ENCODE data around the gene PTEN. TPM values are rescaled to one million over a fixed set of nuclear protein-coding genes. Genes with fewer than 3 reads are reported as not detected.

PTEN gene
- total and polyA plus RNA-seq, 9 of the 15 experiments (the other 6 are each of a cell fraction or from before 2014, with no cell fraction given), result 8.4 to 56.9 (median 22.2) TPM

DNA sequence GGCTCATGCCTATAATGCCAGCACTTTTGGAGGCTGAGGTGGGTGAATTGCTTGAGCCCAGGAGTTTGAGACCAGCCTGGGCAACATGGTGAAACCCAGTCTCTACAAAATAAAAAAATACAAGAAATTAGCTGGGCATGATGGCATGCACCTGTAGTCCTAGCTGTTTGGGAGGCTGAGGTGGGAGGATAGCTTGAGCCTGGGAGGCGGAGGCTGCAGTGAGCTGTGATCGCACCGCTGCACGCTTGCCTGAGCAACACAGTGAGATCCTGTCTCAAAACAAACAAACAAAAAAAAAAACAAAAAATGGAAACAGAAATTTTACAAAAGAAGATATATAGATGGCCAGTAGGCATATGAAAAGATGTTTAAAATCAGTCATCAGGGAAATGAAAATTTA lies 57.1 kb downstream of the PTEN start:
- Histone ChIP-seq H3K9me1 (ENCODE audit: control insufficient read depth, insufficient read depth, low read length) (no peaks in the 10 kb centered on the region), H3K27ac (ENCODE audit: extremely low read depth, low read depth, low read length) (no peak overlapping the region), H3K9ac (ENCODE audit: insufficient read depth in 1 of 2, low read depth in 2 of 2, low read length in 2 of 2) (no peak overlapping the region), H4K20me1 (replicated peaks; ENCODE audit: control insufficient read depth, insufficient read depth, low read length) (no peaks in the 10 kb centered on the region), H3K27me3 (ENCODE audit: control insufficient read depth in 2 of 2, insufficient read depth in 2 of 2, low read length in 2 of 2) (no peaks in the 10 kb centered on the region), H3K9me3 (replicated peaks; ENCODE audit: control insufficient read depth, insufficient read depth, low read depth, low read length) (no peaks in the 10 kb centered on the region), H3K4me1 (replicated peaks in 1 of 2; ENCODE audit: control insufficient read depth in 2 of 2, insufficient read depth in 2 of 2, low read length in 2 of 2) (peaks cover 0 to 3% of the 10 kb centered on the region in 2 experiments; a peak in 1 of 5 replicates), H2AFZ (ENCODE audit: low read depth, low read length) (no peak overlapping the region), H3K4me2 (ENCODE audit: insufficient read depth, low read length) (no peak overlapping the region), H3K36me3 (ENCODE audit: control insufficient read depth, insufficient read depth, low read length) (peaks cover 14% of the 10 kb centered on the region; the same call in 1 of the 3 replicates), H3K4me3 (no peak overlapping the region), H3K79me2 (ENCODE audit: control insufficient read depth, insufficient read depth, low read length) (peaks cover 93% of the 10 kb centered on the region)
- FAIRE-seq (no peak), ATAC-seq (no peak), DNase-seq (ENCODE audit: extremely low read depth in 1 of 4, low spot score in 3 of 4) (no peak)
- no TSS peak for BruUV-seq (replicated peaks)
- TF ChIP-seq ZNF121 (CRISPR knock-in tag; conservative IDR thresholded peaks at IDR 0.05) (peak; percentile 32; the same call in 1 of the 2 replicates), PTRF (tag; IDR thresholded peaks at IDR 0.05) (no peak)
- CTCF ChIA-PET (ENCODE audit: low intra/inter-chr PET ratio), result no interaction called here
- in situ Hi-C loops (cut with MboI) (no loop called here), intact Hi-C loops (cut with micrococcal nuclease) (no loop called here)
- POLR2A ChIA-PET, result no interaction called here
- 100% methylated on average over 4 of the region's 4 CpGs for WGBS (ENCODE audit: insufficient coverage, low coverage, missing lambda C conversion rate)

GRCh38 chr10:87921931-87922688 lies 58.7 kb downstream of the PTEN start:
- ATAC-seq, result peak; percentile 53
- Histone ChIP-seq H2AFZ (ENCODE audit: low read depth, low read length) (no peak overlapping the region), H3K4me3 (no peak overlapping the region), H3K36me3 (ENCODE audit: control insufficient read depth, insufficient read depth, low read length) (peaks cover 14% of the 10 kb centered on the region; the same call in 2 of the 3 replicates), H3K4me2 (ENCODE audit: insufficient read depth, low read length) (no peak overlapping the region), H3K4me1 (replicated peaks in 1 of 2; ENCODE audit: control insufficient read depth in 2 of 2, insufficient read depth in 2 of 2, low read length in 2 of 2) (peaks cover 0 to 2% of the 10 kb centered on the region in 2 experiments; a peak in 2 of 5 replicates), H3K27me3 (ENCODE audit: control insufficient read depth in 2 of 2, insufficient read depth in 2 of 2, low read length in 2 of 2) (no peaks in the 10 kb centered on the region), H3K9me3 (replicated peaks; ENCODE audit: control insufficient read depth, insufficient read depth, low read depth, low read length) (no peaks in the 10 kb centered on the region), H3K79me2 (ENCODE audit: control insufficient read depth, insufficient read depth, low read length) (peaks cover 84% of the 10 kb centered on the region), H3K27ac (ENCODE audit: extremely low read depth, low read depth, low read length) (no peak overlapping the region), H4K20me1 (replicated peaks; ENCODE audit: control insufficient read depth, insufficient read depth, low read length) (no peaks in the 10 kb centered on the region), H3K9me1 (ENCODE audit: control insufficient read depth, insufficient read depth, low read length) (no peaks in the 10 kb centered on the region), H3K9ac (ENCODE audit: insufficient read depth in 1 of 2, low read depth in 2 of 2, low read length in 2 of 2) (no peak overlapping the region)
- no TSS peak for BruUV-seq (replicated peaks)
- FAIRE-seq, result no peak
- in situ Hi-C loops (cut with MboI), result no loop called here
- 82% methylated on average over 10 of the region's 10 CpGs for WGBS (ENCODE audit: insufficient coverage, low coverage, missing lambda C conversion rate)
- ChIA-PET CTCF (ENCODE audit: low intra/inter-chr PET ratio) (no interaction called here), POLR2A (no interaction called here)
- intact Hi-C loops (cut with micrococcal nuclease), result no loop called here
- DNase-seq (ENCODE audit: extremely low read depth in 1 of 4, low spot score in 3 of 4), result peak in 1 of 4 experiments; percentile 28
- peak; percentile 71; the same call in 1 of the 2 replicates for TF ChIP-seq CHAMP1 (IDR thresholded peaks at IDR 0.05)
- TF ChIP-seq ZBTB33 (CRISPR knock-in tag; IDR thresholded peaks at IDR 0.05), result peak; percentile 68
- no peak for TF ChIP-seq FOXO4 (CRISPR knock-in tag; IDR thresholded peaks at IDR 0.05)
- TF ChIP-seq MTA1 (IDR thresholded peaks at IDR 0.05; ENCODE audit: borderline replicate concordance), result no peak

Data from K562 (cell line).